ENCODE measurements around the gene CAVIN3.

GRCh38 chr11:6353367-6353987, 33.2 kb upstream of the CAVIN3 start:
- peak; percentile 75 to 91 (median 84) for TF ChIP-seq CTCF (IDR thresholded peaks at IDR 0.05)
- no peak for TF ChIP-seq POLR2A (IDR thresholded peaks at IDR 0.05)
- no peak for TF ChIP-seq EP300 (IDR thresholded peaks at IDR 0.05)
